Activated CD4-positive, alpha-beta T cell treated with anti-CD3 and anti-CD28 coated beads for 36 hours (primary cell): ENCODE results near the gene TCF4. TPM values are rescaled to one million over a fixed set of nuclear protein-coding genes. Genes with fewer than 3 reads are reported as not detected.
A peak's percentile ranks its signal among the peaks of the same experiment; 100 is the strongest.

Experiments
- ATAC-seq: fragments of 200-7000 bp; cut with Tn5 transposase; one replicate; pipeline ENCODE4 v1.10.0; 2021; ENCODE audit warnings: mild to moderate bottlenecking, moderate library complexity
- CTCF ChIA-PET: fragments of 350-600 bp; sonication (Branson Sonifier 250); formaldehyde crosslinking; loops from one replicate; lab custom pipeline; 2021; ENCODE audit warnings: antibody characterized with exemption; lab: Charles Lee
- POLR2A ChIA-PET: fragments of 350-600 bp; sonication (Branson Sonifier 250); formaldehyde crosslinking; loops from one replicate; lab custom pipeline; 2021; ENCODE audit warnings: antibody characterized with exemption, inconsistent platforms; lab: Charles Lee
- DNase-seq: peaks from one replicate; pipeline ENCODE4 v3.0.0-alpha.2; 2020
- H3K27ac Mint-ChIP-seq: one replicate; pipeline ENCODE4 v1.8.0; 2021; ENCODE audit warnings: mixed read lengths
- H3K27me3 Mint-ChIP-seq: one replicate; pipeline ENCODE4 v1.8.0; 2021; ENCODE audit warnings: mixed read lengths
- H3K36me3 Mint-ChIP-seq: one replicate; pipeline ENCODE4 v1.8.0; 2021; ENCODE audit warnings: low read depth, mixed read lengths
- H3K4me1 Mint-ChIP-seq: one replicate; pipeline ENCODE4 v1.8.0; 2021; ENCODE audit warnings: mixed read lengths
- H3K4me3 Mint-ChIP-seq: one replicate; pipeline ENCODE4 v1.8.0; 2021; ENCODE audit warnings: mild to moderate bottlenecking, moderate library complexity, mixed read lengths
- H3K9me3 Mint-ChIP-seq: one replicate; pipeline ENCODE4 v1.8.0; 2021; ENCODE audit warnings: low read depth, mixed read lengths
- intact Hi-C, 2 experiments: fragments of 100-400 bp; cut with DNase I in 1 of 2; cut with micrococcal nuclease in 1 of 2; formaldehyde crosslinking; loops; one replicate each; pipeline versions ENCODE4 v1.14.2 to v1.15.1; 2022 to 2024; cut with DNase I, micrococcal nuclease
- total RNA-seq, 2 experiments: library from RNA; stranded (reverse); gene quantifications; one replicate each; pipeline ENCODE4 v1.2.3, GENCODE V29; 2021

The TCF4 gene
- total RNA-seq, 2 experiments from 2014 or later = 0.69 to 1.9 TPM

DNA sequence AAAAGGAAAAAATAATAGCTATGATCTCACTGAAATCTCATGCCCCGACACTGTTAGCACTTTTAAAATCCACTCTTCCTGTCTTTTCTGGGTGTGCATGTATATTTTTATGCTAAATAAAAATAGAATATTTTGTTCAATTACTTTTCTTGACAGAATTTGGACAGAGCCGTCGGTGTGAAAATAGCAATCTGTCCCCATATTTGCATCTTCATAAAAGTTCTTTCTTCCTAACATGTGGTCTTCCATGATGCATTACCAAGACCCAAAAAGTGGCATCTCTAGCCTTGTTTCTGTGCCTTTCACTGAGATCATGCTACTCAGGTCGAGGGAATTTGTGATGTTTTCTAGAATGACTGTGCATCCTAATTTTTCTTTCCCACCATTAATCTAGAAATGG lies 329.9 kb downstream of the TCF4 start:
- ChIA-PET CTCF (interaction anchor here (1.0 kb wide), 1 partner anchor 25 kb away, joined by 3 read pairs; no protein-coding TSS in a partner anchor), POLR2A (no interaction called here)
- ATAC-seq (no peak), DNase-seq (no peak)
- H3K27ac Mint-ChIP-seq = no peak overlapping the region
- no peaks in the 10 kb centered on the region for H3K36me3 Mint-ChIP-seq
- no peaks in the 10 kb centered on the region for H3K4me1 Mint-ChIP-seq
- no peaks in the 10 kb centered on the region for H3K9me3 Mint-ChIP-seq
- intact Hi-C loops = no loop called here
- H3K4me3 Mint-ChIP-seq = no peak overlapping the region
- no peaks in the 10 kb centered on the region for H3K27me3 Mint-ChIP-seq

DNA sequence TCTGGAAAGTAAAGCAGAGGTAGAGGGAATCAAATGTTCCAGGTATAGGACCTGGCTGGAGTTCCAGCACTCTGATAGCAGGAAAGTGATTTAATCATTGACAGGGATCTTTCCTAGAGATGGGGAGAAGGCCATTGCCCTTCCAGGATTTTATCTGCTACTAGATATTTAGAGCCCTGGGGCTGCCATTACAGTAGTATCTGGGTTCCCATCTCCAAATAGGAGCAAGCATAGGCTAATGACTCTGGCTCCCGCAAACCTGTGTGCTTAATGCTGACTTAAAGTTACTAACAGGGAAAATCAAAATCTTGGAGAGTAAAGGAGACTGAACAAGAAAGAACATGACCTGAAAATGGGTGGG lies 331.1 kb downstream of the TCF4 start:
- CTCF ChIA-PET = no interaction called here
- H3K36me3 Mint-ChIP-seq = no peaks in the 10 kb centered on the region
- DNase-seq = no peak
- ATAC-seq = no peak
- H3K27me3 Mint-ChIP-seq = no peaks in the 10 kb centered on the region
- no peaks in the 10 kb centered on the region for H3K9me3 Mint-ChIP-seq
- no peaks in the 10 kb centered on the region for H3K4me1 Mint-ChIP-seq
- POLR2A ChIA-PET = no interaction called here
- intact Hi-C loops = no loop called here
- no peak overlapping the region for H3K27ac Mint-ChIP-seq
- H3K4me3 Mint-ChIP-seq = no peak overlapping the region

- Mint-ChIP-seq H3K27ac (no peak overlapping the region), H3K4me3 (no peak overlapping the region), H3K4me1 (no peaks in the 10 kb centered on the region), H3K9me3 (no peaks in the 10 kb centered on the region), H3K36me3 (no peaks in the 10 kb centered on the region), H3K27me3 (no peaks in the 10 kb centered on the region)
- ChIA-PET CTCF (interaction anchor here (0.6 kb wide), 1 partner anchor 12 kb away, joined by 3 read pairs; no protein-coding TSS in a partner anchor), POLR2A (no interaction called here)
- ATAC-seq = no peak
- intact Hi-C loops = no loop called here
- no peak for DNase-seq
Observed at GRCh38 chr18:55256226-55256928, 331.6 kb downstream of the TCF4 start.

GRCh38 chr18:55253814-55254213 lies 334.2 kb downstream of the TCF4 start:
- H3K9me3 Mint-ChIP-seq = no peaks in the 10 kb centered on the region
- ATAC-seq (no peak), DNase-seq (no peak)
- ChIA-PET CTCF (no interaction called here), POLR2A (no interaction called here)
- H3K27ac Mint-ChIP-seq = no peak overlapping the region
- intact Hi-C loops = no loop called here
- no peaks in the 10 kb centered on the region for H3K27me3 Mint-ChIP-seq
- H3K4me1 Mint-ChIP-seq = peaks cover 10% of the 10 kb centered on the region
- H3K4me3 Mint-ChIP-seq = no peak overlapping the region
- no peaks in the 10 kb centered on the region for H3K36me3 Mint-ChIP-seq

GRCh38 chr18:55252901-55253300 lies 335.1 kb downstream of the TCF4 start:
- DNase-seq (no peak), ATAC-seq (no peak)
- no peak overlapping the region for H3K4me3 Mint-ChIP-seq
- H3K9me3 Mint-ChIP-seq = no peaks in the 10 kb centered on the region
- intact Hi-C loops = no loop called here
- H3K4me1 Mint-ChIP-seq = peaks cover 10% of the 10 kb centered on the region
- POLR2A ChIA-PET = no interaction called here
- CTCF ChIA-PET = interaction anchor here (1.1 kb wide), 1 partner anchor 10 kb away, joined by 3 read pairs; no protein-coding TSS in a partner anchor
- H3K27ac Mint-ChIP-seq = no peak overlapping the region
- no peaks in the 10 kb centered on the region for H3K27me3 Mint-ChIP-seq
- H3K36me3 Mint-ChIP-seq = no peaks in the 10 kb centered on the region

- ChIA-PET POLR2A (no interaction called here), CTCF (interaction anchor here (1.1 kb wide), 1 partner anchor 10 kb away, joined by 3 read pairs; no protein-coding TSS in a partner anchor)
- H3K27me3 Mint-ChIP-seq = no peaks in the 10 kb centered on the region
- H3K4me1 Mint-ChIP-seq = peaks cover 10% of the 10 kb centered on the region
- no peak overlapping the region for H3K27ac Mint-ChIP-seq
- intact Hi-C loops = no loop called here
- no peaks in the 10 kb centered on the region for H3K9me3 Mint-ChIP-seq
- no peaks in the 10 kb centered on the region for H3K36me3 Mint-ChIP-seq
- ATAC-seq = no peak
- no peak overlapping the region for H3K4me3 Mint-ChIP-seq
- no peak for DNase-seq
Observed at GRCh38 chr18:55252053-55252675, 335.8 kb downstream of the TCF4 start.

DNA sequence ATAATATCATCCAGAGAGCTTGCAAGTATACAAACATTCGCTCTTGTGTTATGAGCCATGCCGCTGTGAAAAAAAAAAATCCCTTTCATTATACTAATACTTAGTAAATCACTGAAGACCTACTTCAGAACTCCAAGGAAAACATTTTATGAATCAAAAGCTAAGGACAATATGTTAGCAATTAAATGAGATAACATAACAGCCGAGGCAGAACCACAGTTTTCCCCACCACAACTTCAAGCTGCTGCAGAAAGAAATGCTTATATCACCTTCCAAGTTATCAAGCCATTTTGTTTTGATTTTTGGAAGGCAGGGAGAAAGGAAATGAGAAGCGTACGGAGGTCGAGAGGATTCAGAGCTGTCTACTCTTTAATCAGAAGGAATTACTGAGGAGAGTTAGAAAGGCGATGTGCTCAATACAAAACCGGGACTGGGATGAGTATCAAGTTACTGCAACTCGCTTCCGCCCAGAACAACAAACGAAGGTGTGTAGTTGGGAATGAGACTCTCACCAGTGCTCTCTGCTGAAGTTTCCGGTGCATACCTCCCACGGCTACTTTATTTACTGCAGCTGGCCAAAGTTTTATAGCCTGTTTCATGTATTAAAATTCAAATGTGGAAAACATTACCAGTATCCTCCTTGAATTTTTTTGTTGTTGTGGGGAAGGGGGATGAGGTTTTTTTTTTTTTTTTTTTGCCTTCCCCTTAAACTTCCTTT lies 336.6 kb downstream of the TCF4 start:
- POLR2A ChIA-PET = interaction anchor here (0.6 kb wide), 1 partner anchor 1077 kb away, joined by 6 read pairs; no protein-coding TSS in a partner anchor
- no peaks in the 10 kb centered on the region for H3K27me3 Mint-ChIP-seq
- H3K9me3 Mint-ChIP-seq = no peaks in the 10 kb centered on the region
- peaks cover 10% of the 10 kb centered on the region for H3K4me1 Mint-ChIP-seq
- intact Hi-C loops = no loop called here
- H3K27ac Mint-ChIP-seq = no peak overlapping the region
- ATAC-seq (no peak), DNase-seq (no peak)
- CTCF ChIA-PET = no interaction called here
- no peak overlapping the region for H3K4me3 Mint-ChIP-seq
- no peaks in the 10 kb centered on the region for H3K36me3 Mint-ChIP-seq

DNA sequence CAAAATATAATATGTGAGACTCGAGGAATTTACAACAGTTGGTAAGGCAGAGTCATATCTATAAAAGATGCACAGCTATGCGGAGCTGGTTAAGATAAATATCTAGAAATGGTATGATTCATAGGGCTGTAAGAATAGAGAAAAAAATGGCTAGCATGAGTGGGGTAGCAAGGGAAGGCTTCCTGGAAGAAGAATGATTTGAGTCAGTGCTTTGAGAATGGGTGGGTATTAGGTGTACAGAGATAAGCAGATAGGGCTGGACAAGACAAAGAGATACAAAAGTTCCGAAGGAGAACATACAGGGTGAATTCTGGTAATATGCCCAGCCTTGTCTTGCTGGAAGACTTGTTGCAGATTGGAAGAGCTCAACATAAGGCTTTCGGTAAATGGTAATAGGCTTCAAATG lies 337.2 kb downstream of the TCF4 start:
- H3K9me3 Mint-ChIP-seq = no peaks in the 10 kb centered on the region
- H3K36me3 Mint-ChIP-seq = no peaks in the 10 kb centered on the region
- intact Hi-C loops = no loop called here
- no peaks in the 10 kb centered on the region for H3K27me3 Mint-ChIP-seq
- DNase-seq = no peak
- no peak overlapping the region for H3K27ac Mint-ChIP-seq
- CTCF ChIA-PET = interaction anchor here (1.0 kb wide), 1 partner anchor 16 kb away, joined by 3 read pairs; no protein-coding TSS in a partner anchor
- peaks cover 10% of the 10 kb centered on the region for H3K4me1 Mint-ChIP-seq
- ATAC-seq = peak; percentile 80
- POLR2A ChIA-PET = interaction anchor here (0.6 kb wide), 1 partner anchor 1077 kb away, joined by 6 read pairs; no protein-coding TSS in a partner anchor
- no peak overlapping the region for H3K4me3 Mint-ChIP-seq

DNA sequence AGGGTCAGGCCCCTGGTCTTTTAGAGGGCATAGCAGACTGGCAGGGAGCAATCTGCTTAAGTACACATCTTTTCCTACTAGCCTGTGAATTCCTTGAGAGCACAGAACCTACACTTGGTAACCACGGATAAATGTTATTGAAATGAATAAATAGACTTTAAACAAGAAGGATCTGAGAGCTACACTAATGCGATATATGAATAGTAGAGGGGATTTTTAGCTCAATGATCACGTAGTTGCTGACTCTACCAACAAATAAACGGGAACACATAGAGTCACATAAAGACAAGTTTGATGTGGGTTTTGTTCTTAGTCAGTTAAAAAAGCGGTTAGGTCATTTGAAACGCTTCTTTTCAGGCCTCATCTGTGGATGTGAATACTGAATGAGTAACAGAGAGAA lies 338.4 kb downstream of the TCF4 start:
- Mint-ChIP-seq H3K27ac (no peak overlapping the region), H3K4me1 (peaks cover 10% of the 10 kb centered on the region), H3K27me3 (no peaks in the 10 kb centered on the region), H3K9me3 (no peaks in the 10 kb centered on the region), H3K4me3 (no peak overlapping the region), H3K36me3 (no peaks in the 10 kb centered on the region)
- ChIA-PET CTCF (interaction anchor here (1.0 kb wide), 1 partner anchor 15 kb away, joined by 3 read pairs; no protein-coding TSS in a partner anchor), POLR2A (no interaction called here)
- intact Hi-C loops = no loop called here
- ATAC-seq = peak; percentile 49
- no peak for DNase-seq

GRCh38 chr18:55248495-55248894 lies 339.5 kb downstream of the TCF4 start:
- Mint-ChIP-seq H3K4me3 (no peak overlapping the region), H3K27ac (no peak overlapping the region), H3K27me3 (no peaks in the 10 kb centered on the region), H3K9me3 (no peaks in the 10 kb centered on the region), H3K36me3 (no peaks in the 10 kb centered on the region), H3K4me1 (peaks cover 10% of the 10 kb centered on the region)
- intact Hi-C loops = no loop called here
- CTCF ChIA-PET = interaction anchor here (0.7 kb wide), 1 partner anchor 260 kb away, joined by 4 read pairs; no protein-coding TSS in a partner anchor
- POLR2A ChIA-PET = no interaction called here
- DNase-seq (no peak), ATAC-seq (no peak)

- Mint-ChIP-seq H3K27ac (no peak overlapping the region), H3K4me3 (no peak overlapping the region), H3K27me3 (no peaks in the 10 kb centered on the region), H3K9me3 (no peaks in the 10 kb centered on the region), H3K4me1 (peaks cover 10% of the 10 kb centered on the region), H3K36me3 (no peaks in the 10 kb centered on the region)
- POLR2A ChIA-PET = no interaction called here
- CTCF ChIA-PET = no interaction called here
- no peak for ATAC-seq
- intact Hi-C loops = no loop called here
- no peak for DNase-seq
Observed at GRCh38 chr18:55247032-55247431, 341.0 kb downstream of the TCF4 start.
